Tibial artery (tissue), 4 donors: ENCODE results near the gene CARD10.

Source experiments
- DNase-seq, 2 donors: peaks; one replicate each; pipeline ENCODE4 v3.0.0-alpha.2; 2019
- H3K27ac ChIP-seq, 2 donors: fragments of 200-600 bp; sonication (generic) in 1 of 2; 1 replicate in 1 of 2; 2 replicates in 1 of 2; pipeline ENCODE4 v1.5.1; 2018 to 2019; ENCODE audit warnings: mild to moderate bottlenecking in 1 of 2
- H3K27me3 ChIP-seq, 2 donors: fragments of 200-600 bp; sonication (generic) in 1 of 2; one replicate each; pipeline versions ENCODE4 v1.5.1 to v1.6.0; 2016 to 2019
- H3K36me3 ChIP-seq, 3 donors: fragments of 200-600 bp; sonication (generic) in 2 of 3; one replicate each; pipeline ENCODE4 v1.5.1; 2016 to 2019; ENCODE audit warnings: mild to moderate bottlenecking in 2 of 3
- H3K4me1 ChIP-seq, 4 donors: fragments of 200-600 bp; sonication (generic) in 2 of 4; 1 replicate in 3 of 4; 2 replicates in 1 of 4; pipeline ENCODE4 v1.5.1; 2016 to 2019
- H3K4me3 ChIP-seq, 2 donors: fragments of 200-600 bp; sonication (generic) in 1 of 2; 1 replicate in 1 of 2; 2 replicates in 1 of 2; pipeline ENCODE4 v1.5.1; 2018 to 2019; ENCODE audit warnings: mild to moderate bottlenecking in 2 of 2
- H3K9me3 ChIP-seq, 3 donors: fragments of 200-600 bp; sonication (generic) in 1 of 3; one replicate each; pipeline ENCODE4 v1.5.1; 2016 to 2019
- intact Hi-C: fragments of 100-400 bp; cut with DNase I; formaldehyde crosslinking; loops from one replicate; pipeline ENCODE4 v1.15.0; 2023; ENCODE audit warnings: low total_unique reads
- TF ChIP-seq, protein P1 (sequence below), 2 experiments: fragments of 200-600 bp in 1 of 2; fragments of 450-650 bp in 1 of 2; IDR thresholded peaks; one replicate each; pipeline ENCODE4 v1.5.1; 2017 to 2019; ENCODE audit warnings: antibody characterized with exemption in 2 of 2, mild to moderate bottlenecking in 1 of 2, moderate library complexity in 1 of 2

CARD10 gene

DNA sequence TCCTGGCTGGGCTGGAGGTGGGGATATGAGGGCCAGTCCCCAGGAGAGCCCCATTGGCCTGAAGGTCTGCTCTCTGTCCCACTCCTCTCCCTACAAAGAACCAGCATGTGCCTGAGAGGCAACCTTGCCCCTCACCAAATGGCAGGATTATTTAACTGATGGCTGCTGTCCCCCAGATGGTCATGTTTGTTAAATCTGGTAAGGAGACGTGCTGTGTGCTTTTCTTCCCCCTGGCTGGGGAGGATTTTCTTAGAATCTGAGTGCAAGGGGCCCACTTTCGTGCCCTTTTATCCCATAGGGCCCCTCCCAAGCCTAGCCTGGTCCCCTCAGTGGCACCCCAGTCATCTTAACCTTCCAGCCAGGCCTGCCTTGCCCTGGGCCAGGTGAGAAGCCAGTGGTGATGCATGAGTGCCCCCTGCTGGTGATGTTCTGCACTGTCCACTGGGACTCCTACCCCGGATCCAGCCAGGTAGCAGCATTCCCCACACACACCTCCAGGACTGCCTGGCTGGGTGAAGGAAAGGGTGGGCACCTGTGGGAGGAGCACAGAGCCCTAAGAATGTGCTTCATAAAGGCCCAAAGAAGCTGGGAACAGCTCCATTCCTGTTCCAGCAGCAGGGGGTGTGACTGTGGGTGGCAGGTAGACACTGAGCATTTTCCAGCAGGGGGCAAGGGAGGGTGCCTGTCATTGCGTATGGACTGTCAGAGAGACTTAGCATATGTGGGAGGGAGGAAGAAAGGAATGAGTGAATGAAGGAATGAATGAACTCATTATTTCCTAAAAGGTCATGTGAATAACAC lies 61.9 kb downstream of the CARD10 start:
- Histone ChIP-seq H3K4me3 (no peak overlapping the region), H3K36me3 (no peaks in the 10 kb centered on the region), H3K27ac (no peak overlapping the region), H3K4me1 (peaks cover 0 to 7% (median 2%) of the 10 kb centered on the region in 4 donors), H3K9me3 (no peaks in the 10 kb centered on the region), H3K27me3 (peaks cover 0 to 68% of the 10 kb centered on the region in 2 donors)
- TF ChIP-seq, protein P1, sequence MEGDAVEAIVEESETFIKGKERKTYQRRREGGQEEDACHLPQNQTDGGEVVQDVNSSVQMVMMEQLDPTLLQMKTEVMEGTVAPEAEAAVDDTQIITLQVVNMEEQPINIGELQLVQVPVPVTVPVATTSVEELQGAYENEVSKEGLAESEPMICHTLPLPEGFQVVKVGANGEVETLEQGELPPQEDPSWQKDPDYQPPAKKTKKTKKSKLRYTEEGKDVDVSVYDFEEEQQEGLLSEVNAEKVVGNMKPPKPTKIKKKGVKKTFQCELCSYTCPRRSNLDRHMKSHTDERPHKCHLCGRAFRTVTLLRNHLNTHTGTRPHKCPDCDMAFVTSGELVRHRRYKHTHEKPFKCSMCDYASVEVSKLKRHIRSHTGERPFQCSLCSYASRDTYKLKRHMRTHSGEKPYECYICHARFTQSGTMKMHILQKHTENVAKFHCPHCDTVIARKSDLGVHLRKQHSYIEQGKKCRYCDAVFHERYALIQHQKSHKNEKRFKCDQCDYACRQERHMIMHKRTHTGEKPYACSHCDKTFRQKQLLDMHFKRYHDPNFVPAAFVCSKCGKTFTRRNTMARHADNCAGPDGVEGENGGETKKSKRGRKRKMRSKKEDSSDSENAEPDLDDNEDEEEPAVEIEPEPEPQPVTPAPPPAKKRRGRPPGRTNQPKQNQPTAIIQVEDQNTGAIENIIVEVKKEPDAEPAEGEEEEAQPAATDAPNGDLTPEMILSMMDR (IDR thresholded peaks at IDR 0.05): peak; percentile 41 to 55
- intact Hi-C loops: no loop called here
- DNase-seq: peak in 1 of 2 donors; percentile 38

DNA sequence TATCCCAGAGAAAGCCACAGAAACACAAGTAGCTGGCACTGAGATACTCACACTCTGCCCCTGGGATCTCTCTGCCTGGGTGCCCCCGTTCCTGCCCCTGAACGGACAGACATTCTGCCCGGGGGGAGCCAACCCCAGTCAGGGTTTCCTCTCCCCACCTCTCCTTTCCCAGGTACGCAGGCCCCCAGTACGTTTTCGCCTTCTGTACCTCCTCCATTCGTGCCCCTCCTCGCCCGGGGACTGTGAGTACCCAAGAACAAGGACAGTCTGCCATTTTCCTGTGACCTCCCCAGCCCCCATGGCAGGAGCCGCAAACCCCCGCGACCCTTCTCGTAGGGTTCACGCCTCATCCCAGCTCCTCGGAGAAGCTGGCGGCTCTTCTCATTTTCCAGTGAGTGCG lies 62.9 kb downstream of the CARD10 start:
- Histone ChIP-seq H3K27me3 (peaks cover 0 to 60% of the 10 kb centered on the region in 2 donors), H3K9me3 (peaks cover 0 to 2% (median 0%) of the 10 kb centered on the region in 3 donors), H3K36me3 (no peaks in the 10 kb centered on the region), H3K27ac (no peak overlapping the region), H3K4me3 (no peak overlapping the region), H3K4me1 (peaks cover 0 to 7% (median 2%) of the 10 kb centered on the region in 4 donors)
- DNase-seq: no peak
- intact Hi-C loops: no loop called here
- TF ChIP-seq, protein P1 (IDR thresholded peaks at IDR 0.05): no peak

DNA sequence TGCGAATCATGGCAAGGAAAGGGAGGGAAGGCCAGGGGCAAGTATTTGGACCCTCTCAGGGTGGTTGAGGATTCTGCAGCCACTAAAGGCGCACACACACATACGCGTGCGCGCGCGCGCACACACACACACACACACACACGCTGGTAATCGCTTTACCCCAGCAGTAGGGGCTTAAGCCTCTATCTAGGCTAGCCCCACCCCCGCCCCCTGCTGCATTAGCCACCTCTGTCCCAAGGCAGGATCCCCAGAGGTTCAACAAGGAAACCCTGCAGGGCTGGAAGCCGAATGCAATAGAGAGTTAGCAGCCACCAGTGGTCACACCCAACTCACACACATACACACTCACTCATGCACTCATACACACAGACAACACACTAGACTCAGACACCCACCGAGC lies 63.3 kb downstream of the CARD10 start:
- intact Hi-C loops: no loop called here
- Histone ChIP-seq H3K27ac (no peak overlapping the region), H3K27me3 (peaks cover 0 to 60% of the 10 kb centered on the region in 2 donors), H3K4me1 (peaks cover 0 to 7% (median 2%) of the 10 kb centered on the region in 4 donors), H3K4me3 (no peak overlapping the region), H3K9me3 (peaks cover 0 to 4% (median 0%) of the 10 kb centered on the region in 3 donors), H3K36me3 (no peaks in the 10 kb centered on the region)
- DNase-seq: no peak
- TF ChIP-seq, protein P1 (IDR thresholded peaks at IDR 0.05): no peak

DNA sequence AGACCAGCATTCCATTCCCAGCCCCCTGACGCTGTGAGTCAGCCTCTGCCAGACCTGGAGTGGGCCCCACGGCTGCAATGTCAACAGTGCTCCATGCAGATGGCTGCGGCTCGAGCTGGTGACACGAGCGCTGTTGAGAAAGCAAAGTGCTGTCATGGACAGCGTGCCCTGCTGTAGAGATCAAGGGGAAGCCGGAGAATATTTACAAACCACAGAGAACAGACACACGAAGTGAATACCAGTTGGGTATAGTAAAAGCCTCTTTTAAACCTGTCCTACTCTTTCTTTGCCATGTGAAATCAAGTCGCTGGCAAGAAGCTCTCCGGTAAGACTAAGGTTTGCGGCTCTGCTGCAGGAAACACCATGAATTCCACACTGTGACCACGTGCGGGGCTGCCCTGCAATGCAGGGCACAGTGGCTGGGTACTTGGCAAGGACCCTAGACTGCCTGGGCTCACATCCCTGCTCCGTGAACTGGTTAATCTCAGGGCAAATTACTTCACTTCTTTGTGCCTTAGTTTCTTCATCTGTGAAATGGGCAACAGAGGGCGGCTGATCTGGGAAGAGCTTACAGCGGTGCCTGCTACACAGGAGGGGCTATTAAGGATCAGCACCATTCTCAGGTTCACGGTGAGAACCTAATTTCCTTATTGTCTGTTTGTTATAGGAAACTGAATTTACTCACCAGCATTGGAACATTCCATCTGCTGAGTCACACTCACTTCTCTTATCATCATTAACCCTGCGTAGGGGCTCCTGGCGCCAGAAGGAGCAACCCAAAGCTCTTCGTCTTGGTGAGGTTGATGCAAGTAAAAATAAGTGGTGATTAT lies 64.1 kb downstream of the CARD10 start:
- Histone ChIP-seq H3K27ac (no peak overlapping the region), H3K4me1 (peaks cover 0 to 7% (median 2%) of the 10 kb centered on the region in 4 donors), H3K9me3 (peaks cover 0 to 4% (median 0%) of the 10 kb centered on the region in 3 donors), H3K4me3 (no peak overlapping the region), H3K27me3 (peaks cover 0 to 65% of the 10 kb centered on the region in 2 donors), H3K36me3 (no peaks in the 10 kb centered on the region)
- no peak for DNase-seq
- intact Hi-C loops: no loop called here
- TF ChIP-seq, protein P1 (IDR thresholded peaks at IDR 0.05): no peak

DNA sequence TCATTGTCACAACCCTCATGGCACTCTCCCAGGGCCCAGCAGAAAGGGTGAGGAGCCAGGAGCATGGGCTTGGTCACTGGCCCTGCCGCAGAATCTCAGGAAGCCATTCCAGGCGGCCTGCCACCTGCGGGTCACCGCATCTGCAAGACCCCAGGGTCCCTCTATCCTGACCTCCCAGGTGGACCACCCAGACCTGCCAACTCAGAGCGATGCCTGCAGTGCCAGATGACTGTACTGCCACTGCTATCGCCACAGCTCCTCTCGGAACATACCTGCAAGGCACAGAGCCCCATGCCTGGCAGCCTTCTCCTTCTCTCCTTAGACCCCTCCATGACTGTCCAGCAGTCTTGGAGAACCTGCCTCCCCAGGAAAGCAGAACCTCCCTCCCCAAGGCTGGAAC lies 65.5 kb downstream of the CARD10 start:
- no peak overlapping the region for H3K27ac ChIP-seq
- peaks cover 0 to 4% (median 0%) of the 10 kb centered on the region in 3 donors for H3K9me3 ChIP-seq
- no peak for DNase-seq
- H3K4me3 ChIP-seq: no peak overlapping the region
- peaks cover 0 to 67% of the 10 kb centered on the region in 2 donors for H3K27me3 ChIP-seq
- H3K4me1 ChIP-seq: peaks cover 0 to 7% (median 2%) of the 10 kb centered on the region in 4 donors
- H3K36me3 ChIP-seq: no peaks in the 10 kb centered on the region
- TF ChIP-seq, protein P1 (IDR thresholded peaks at IDR 0.05): no peak
- intact Hi-C loops: no loop called here
